ENCODE results near the gene SPRR3.

SPRR3 gene

DNA sequence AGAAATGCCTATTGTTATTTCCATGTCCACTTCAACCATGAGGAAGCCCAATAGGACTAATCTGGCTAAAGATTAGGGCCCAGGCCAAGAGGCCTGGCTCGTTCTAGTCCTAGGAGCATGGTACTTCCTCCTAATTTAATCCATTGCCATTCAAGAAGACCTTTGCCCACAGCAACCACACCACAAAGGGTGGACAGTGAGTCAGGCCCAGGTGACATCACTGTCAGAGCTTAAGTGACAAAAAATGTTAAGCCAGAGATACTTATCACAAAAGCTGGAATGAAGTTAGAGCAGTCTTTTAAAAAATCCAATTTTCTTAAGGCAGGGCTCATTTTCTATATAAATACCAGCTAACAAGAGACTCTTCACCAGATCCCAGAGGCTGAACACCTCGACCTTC is at the start of gene SPRR3:
Gene SPRR3, plus strand, starts transcription at position 368 of the 400 bp plus-strand sequence. CDS start 1,272 bp downstream, outside the sequence.
- no peaks in the 10 kb centered on the region for H3K27me3 ChIP-seq (ENCODE audit: control insufficient read depth, insufficient read depth, low read length)
- H3K27ac ChIP-seq (ENCODE audit: low read length), result no peak within 1 kb of the TSS
- no peak within 1 kb of the TSS for H3K4me3 ChIP-seq (ENCODE audit: low read length)
- 0 out of 2 replicates have a peak, but pooled peaks cover 1% of the 10 kb centered on the region for H3K4me1 ChIP-seq (ENCODE audit: control insufficient read depth, insufficient read depth, low read length)
- H3K36me3 ChIP-seq (ENCODE audit: control insufficient read depth, insufficient read depth, low read length), result no peaks in the 10 kb centered on the region
- no peak for DNase-seq (ENCODE audit: low read depth, low spot score)
- no CpG with 5 or more reads among the region's 2 CpGs for WGBS (ENCODE audit: insufficient coverage, insufficient read length)
- H3K9me3 ChIP-seq (ENCODE audit: control insufficient read depth, insufficient read depth, low read length), result no peaks in the 10 kb centered on the region

GRCh38 chr1:152953761-152954160 is 47.8 kb upstream of the SPRR3 start:
- no peak for DNase-seq (ENCODE audit: low read depth, low spot score)
- Histone ChIP-seq H3K4me1 (ENCODE audit: control insufficient read depth, insufficient read depth, low read length) (no peaks in the 10 kb centered on the region), H3K9me3 (ENCODE audit: control insufficient read depth, insufficient read depth, low read length) (no peaks in the 10 kb centered on the region), H3K36me3 (ENCODE audit: control insufficient read depth, insufficient read depth, low read length) (no peaks in the 10 kb centered on the region), H3K27ac (ENCODE audit: low read length) (no peak overlapping the region), H3K27me3 (ENCODE audit: control insufficient read depth, insufficient read depth, low read length) (no peaks in the 10 kb centered on the region), H3K4me3 (ENCODE audit: low read length) (no peak overlapping the region)
- no CpG with 5 or more reads among the region's 7 CpGs for WGBS (ENCODE audit: insufficient coverage, insufficient read length)

GRCh38 chr1:152954436-152954835 is 47.1 kb upstream of the SPRR3 start:
- Histone ChIP-seq H3K4me1 (ENCODE audit: control insufficient read depth, insufficient read depth, low read length) (no peaks in the 10 kb centered on the region), H3K27ac (ENCODE audit: low read length) (no peak overlapping the region), H3K4me3 (ENCODE audit: low read length) (no peak overlapping the region), H3K9me3 (ENCODE audit: control insufficient read depth, insufficient read depth, low read length) (no peaks in the 10 kb centered on the region), H3K27me3 (ENCODE audit: control insufficient read depth, insufficient read depth, low read length) (no peaks in the 10 kb centered on the region), H3K36me3 (ENCODE audit: control insufficient read depth, insufficient read depth, low read length) (no peaks in the 10 kb centered on the region)
- DNase-seq (ENCODE audit: low read depth, low spot score), result no peak
- no CpG with 5 or more reads among the region's 6 CpGs for WGBS (ENCODE audit: insufficient coverage, insufficient read length)

GRCh38 chr1:152957561-152957960 is 44.0 kb upstream of the SPRR3 start:
- no peaks in the 10 kb centered on the region for H3K4me1 ChIP-seq (ENCODE audit: control insufficient read depth, insufficient read depth, low read length)
- no CpG with 5 or more reads among the region's 3 CpGs for WGBS (ENCODE audit: insufficient coverage, insufficient read length)
- H3K4me3 ChIP-seq (ENCODE audit: low read length), result no peak overlapping the region
- no peaks in the 10 kb centered on the region for H3K27me3 ChIP-seq (ENCODE audit: control insufficient read depth, insufficient read depth, low read length)
- no peaks in the 10 kb centered on the region for H3K36me3 ChIP-seq (ENCODE audit: control insufficient read depth, insufficient read depth, low read length)
- H3K9me3 ChIP-seq (ENCODE audit: control insufficient read depth, insufficient read depth, low read length), result no peaks in the 10 kb centered on the region
- no peak overlapping the region for H3K27ac ChIP-seq (ENCODE audit: low read length)
- DNase-seq (ENCODE audit: low read depth, low spot score), result no peak

- Histone ChIP-seq H3K4me1 (ENCODE audit: control insufficient read depth, insufficient read depth, low read length) (no peaks in the 10 kb centered on the region), H3K4me3 (ENCODE audit: low read length) (no peak overlapping the region), H3K36me3 (ENCODE audit: control insufficient read depth, insufficient read depth, low read length) (no peaks in the 10 kb centered on the region), H3K27ac (ENCODE audit: low read length) (no peak overlapping the region), H3K27me3 (ENCODE audit: control insufficient read depth, insufficient read depth, low read length) (no peaks in the 10 kb centered on the region), H3K9me3 (ENCODE audit: control insufficient read depth, insufficient read depth, low read length) (no peaks in the 10 kb centered on the region)
- no peak for DNase-seq (ENCODE audit: low read depth, low spot score)
- WGBS (ENCODE audit: insufficient coverage, insufficient read length), result no CpG with 5 or more reads among the region's 3 CpGs
Observed at GRCh38 chr1:152959273-152959672, 42.3 kb upstream of the SPRR3 start.

GRCh38 chr1:152959801-152960451 is 41.6 kb upstream of the SPRR3 start:
- no peaks in the 10 kb centered on the region for H3K36me3 ChIP-seq (ENCODE audit: control insufficient read depth, insufficient read depth, low read length)
- WGBS (ENCODE audit: insufficient coverage, insufficient read length), result no CpG with 5 or more reads among the region's 10 CpGs
- no peaks in the 10 kb centered on the region for H3K4me1 ChIP-seq (ENCODE audit: control insufficient read depth, insufficient read depth, low read length)
- H3K9me3 ChIP-seq (ENCODE audit: control insufficient read depth, insufficient read depth, low read length), result no peaks in the 10 kb centered on the region
- no peak for DNase-seq (ENCODE audit: low read depth, low spot score)
- H3K27me3 ChIP-seq (ENCODE audit: control insufficient read depth, insufficient read depth, low read length), result no peaks in the 10 kb centered on the region
- H3K27ac ChIP-seq (ENCODE audit: low read length), result no peak overlapping the region
- no peak overlapping the region for H3K4me3 ChIP-seq (ENCODE audit: low read length)

DNA sequence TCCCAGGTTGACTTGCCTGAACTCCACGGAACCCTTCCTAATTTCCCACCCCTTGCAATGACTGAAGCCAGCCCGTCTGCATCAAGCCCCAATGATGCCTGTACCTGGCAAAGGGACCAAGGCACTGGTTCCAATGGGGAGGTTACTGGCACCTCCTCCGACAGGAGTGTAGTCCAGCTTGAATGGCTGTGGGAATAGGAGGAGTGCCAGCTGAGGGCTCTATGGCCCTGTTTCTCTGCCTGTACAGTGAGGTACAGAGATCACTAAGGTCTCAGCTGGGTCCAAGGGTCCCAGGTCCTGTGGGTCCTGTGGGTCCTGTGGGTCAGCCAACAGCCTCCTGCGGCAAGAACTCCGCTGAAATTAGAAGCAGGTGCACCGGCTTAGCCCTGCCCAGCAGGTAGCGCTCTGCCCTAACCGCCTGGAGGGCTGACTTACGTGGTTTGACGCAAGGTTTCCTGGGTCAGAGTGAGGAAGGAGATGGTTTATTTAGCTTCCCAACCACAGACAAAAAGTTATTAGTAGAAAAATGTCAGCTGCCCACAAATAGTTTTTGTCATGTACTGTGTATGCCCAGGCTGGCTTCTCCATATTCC is 41.0 kb upstream of the SPRR3 start:
- WGBS (ENCODE audit: insufficient coverage, insufficient read length), result no CpG with 5 or more reads among the region's 10 CpGs
- Histone ChIP-seq H3K4me1 (ENCODE audit: control insufficient read depth, insufficient read depth, low read length) (no peaks in the 10 kb centered on the region), H3K27me3 (ENCODE audit: control insufficient read depth, insufficient read depth, low read length) (no peaks in the 10 kb centered on the region), H3K27ac (ENCODE audit: low read length) (no peak overlapping the region), H3K9me3 (ENCODE audit: control insufficient read depth, insufficient read depth, low read length) (no peaks in the 10 kb centered on the region), H3K4me3 (ENCODE audit: low read length) (no peak overlapping the region), H3K36me3 (ENCODE audit: control insufficient read depth, insufficient read depth, low read length) (no peaks in the 10 kb centered on the region)
- peak; percentile 29 for DNase-seq (ENCODE audit: low read depth, low spot score)

DNA sequence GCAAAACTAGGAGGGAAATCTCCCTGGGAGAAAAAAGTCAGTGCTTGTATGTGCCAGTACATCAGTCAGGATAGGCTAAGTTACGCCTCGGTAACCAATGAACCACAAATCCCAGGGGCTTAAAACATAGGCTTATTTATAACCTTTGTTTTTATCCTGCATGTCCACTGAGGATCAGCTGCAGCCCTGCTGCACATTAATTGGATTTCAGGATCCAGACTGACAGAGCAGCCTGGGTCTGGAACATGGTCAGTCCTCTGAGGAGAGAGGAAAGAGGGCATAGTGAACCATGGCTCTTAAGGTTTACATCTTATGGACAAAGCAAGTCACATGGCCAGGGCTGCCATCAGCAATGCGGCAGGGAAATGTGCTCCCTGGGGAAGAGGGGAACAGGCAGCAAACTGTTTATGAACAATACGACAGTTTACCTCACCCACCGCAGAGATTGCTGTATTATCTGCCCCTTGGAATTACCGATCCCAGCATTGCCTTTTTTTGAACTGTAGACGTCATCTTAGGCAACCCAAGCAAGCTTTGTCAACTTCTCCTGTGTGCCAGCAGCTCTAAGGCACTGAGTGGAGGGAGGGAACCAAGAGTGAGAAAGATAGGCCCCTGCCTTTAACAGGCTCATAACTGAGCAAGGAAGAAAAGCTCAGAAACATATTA is 40.2 kb upstream of the SPRR3 start:
- no CpG with 5 or more reads among the region's 7 CpGs for WGBS (ENCODE audit: insufficient coverage, insufficient read length)

GRCh38 chr1:152962876-152963415 is 38.6 kb upstream of the SPRR3 start:
- no peak overlapping the region for H3K27ac ChIP-seq (ENCODE audit: low read length)
- WGBS (ENCODE audit: insufficient coverage, insufficient read length), result no CpG with 5 or more reads among the region's 2 CpGs
- no peaks in the 10 kb centered on the region for H3K27me3 ChIP-seq (ENCODE audit: control insufficient read depth, insufficient read depth, low read length)
- H3K36me3 ChIP-seq (ENCODE audit: control insufficient read depth, insufficient read depth, low read length), result no peaks in the 10 kb centered on the region
- no peak overlapping the region for H3K4me3 ChIP-seq (ENCODE audit: low read length)
- no peaks in the 10 kb centered on the region for H3K9me3 ChIP-seq (ENCODE audit: control insufficient read depth, insufficient read depth, low read length)
- DNase-seq (ENCODE audit: low read depth, low spot score), result no peak
- H3K4me1 ChIP-seq (ENCODE audit: control insufficient read depth, insufficient read depth, low read length), result no peaks in the 10 kb centered on the region

More for the DNA sequence above, 40.2 kb upstream of the SPRR3 start:
- no peaks in the 10 kb centered on the region for H3K4me1 ChIP-seq (ENCODE audit: control insufficient read depth, insufficient read depth, low read length)
- no peak for DNase-seq (ENCODE audit: low read depth, low spot score)
- H3K36me3 ChIP-seq (ENCODE audit: control insufficient read depth, insufficient read depth, low read length), result no peaks in the 10 kb centered on the region
- no peaks in the 10 kb centered on the region for H3K9me3 ChIP-seq (ENCODE audit: control insufficient read depth, insufficient read depth, low read length)
- H3K27ac ChIP-seq (ENCODE audit: low read length), result no peak overlapping the region
- H3K27me3 ChIP-seq (ENCODE audit: control insufficient read depth, insufficient read depth, low read length), result no peaks in the 10 kb centered on the region
- H3K4me3 ChIP-seq (ENCODE audit: low read length), result no peak overlapping the region

DNA sequence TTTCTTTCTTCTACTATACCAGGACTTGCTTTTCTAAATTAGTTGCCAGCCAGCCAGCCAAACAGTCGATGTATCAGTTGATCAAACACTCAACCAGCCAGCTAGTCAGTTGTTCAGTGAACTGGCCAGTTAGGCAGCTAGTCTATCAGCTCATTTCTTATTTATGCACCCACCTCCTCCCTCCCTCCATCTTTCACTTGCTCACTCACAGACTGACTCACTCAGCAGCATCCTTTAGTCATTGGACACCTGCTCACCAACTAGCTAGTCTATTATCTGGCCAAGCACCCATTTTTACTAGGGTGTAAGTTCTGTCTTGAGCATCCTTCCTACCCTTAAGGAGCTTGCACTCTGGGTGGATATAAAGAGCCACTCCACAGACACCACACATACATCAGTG is 37.0 kb upstream of the SPRR3 start:
- Histone ChIP-seq H3K36me3 (ENCODE audit: control insufficient read depth, insufficient read depth, low read length) (no peaks in the 10 kb centered on the region), H3K4me1 (ENCODE audit: control insufficient read depth, insufficient read depth, low read length) (no peaks in the 10 kb centered on the region), H3K9me3 (ENCODE audit: control insufficient read depth, insufficient read depth, low read length) (no peaks in the 10 kb centered on the region), H3K27ac (ENCODE audit: low read length) (no peak overlapping the region), H3K4me3 (ENCODE audit: low read length) (no peak overlapping the region), H3K27me3 (ENCODE audit: control insufficient read depth, insufficient read depth, low read length) (no peaks in the 10 kb centered on the region)
- DNase-seq (ENCODE audit: low read depth, low spot score), result no peak
- WGBS (ENCODE audit: insufficient coverage, insufficient read length), result no CpG with 5 or more reads among the region's 1 CpG

All from iPS DF 6.9 (cell line).